PC-9 (cell line): ENCODE data around the gene ANKFY1. TPM values are rescaled to one million over a fixed set of nuclear protein-coding genes. Genes with fewer than 3 reads are reported as not detected.

Experiments
- BruUV-seq: library from RNA; stranded (reverse); fragments of 400-500 nt; replicated peaks from 2 replicates; lab custom pipeline; 2021; lab: Mats Ljungman, UMichigan
- CTCF ChIA-PET: fragments of 300-600 bp; sonication (Branson Sonifier 250); formaldehyde crosslinking; loops from one replicate; lab custom pipeline; 2022; ENCODE audit warnings: antibody characterized with exemption; lab: Charles Lee
- POLR2A ChIA-PET: fragments of 300-600 bp; sonication (Branson Sonifier 250); formaldehyde crosslinking; loops from one replicate; lab custom pipeline; 2022; ENCODE audit warnings: antibody characterized with exemption; ENCODE audit not compliant: unreplicated experiment; lab: Charles Lee
- DNase-seq, 2 experiments: peaks; one replicate each; pipeline versions ENCODE4 v3.0.0 to v3.0.0-alpha.2; 2015 to 2022; ENCODE audit warnings: mixed read lengths in 1 of 2
- H2AFZ ChIP-seq: fragments of 200-600 bp; sonication (generic); 2 replicates; pipeline ENCODE4 v1.8.1; 2017; ENCODE audit warnings: antibody characterized with exemption
- H3F3A ChIP-seq: fragments of 200-600 bp; sonication (generic); 2 replicates; pipeline ENCODE4 v1.8.1; 2017; ENCODE audit warnings: antibody characterized with exemption, mild to moderate bottlenecking, low read depth; ENCODE audit not compliant: insufficient read depth
- H3K27ac ChIP-seq: fragments of 200-600 bp; sonication (generic); 2 replicates; pipeline ENCODE4 v1.6.1; 2016; ENCODE audit warnings: mixed run types
- H3K27me3 ChIP-seq: fragments of 200-600 bp; sonication (generic); 2 replicates; pipeline ENCODE4 v1.6.1; 2016; ENCODE audit warnings: low read depth, mixed run types; ENCODE audit not compliant: insufficient read depth
- H3K36me3 ChIP-seq: fragments of 200-600 bp; sonication (generic); 2 replicates; pipeline ENCODE4 v1.6.1; 2016; ENCODE audit warnings: low read depth, mixed run types
- H3K4me1 ChIP-seq: fragments of 200-600 bp; sonication (generic); replicated peaks from 2 replicates; pipeline ENCODE4 v1.6.1; 2016; ENCODE audit warnings: mixed run types; ENCODE audit not compliant: insufficient read depth
- H3K4me2 ChIP-seq: fragments of 200-600 bp; sonication (generic); 2 replicates; pipeline ENCODE4 v1.6.1; 2017; ENCODE audit warnings: mixed run types
- H3K4me3 ChIP-seq: fragments of 200-600 bp; sonication (generic); 2 replicates; pipeline ENCODE4 v1.6.1; 2016; ENCODE audit warnings: mixed run types
- H3K79me2 ChIP-seq: fragments of 200-600 bp; sonication (generic); 2 replicates; pipeline ENCODE4 v1.6.1; 2017; ENCODE audit warnings: low read depth, mixed run types
- H3K9me2 ChIP-seq: fragments of 200-600 bp; sonication (generic); 2 replicates; pipeline ENCODE4 v1.8.1; 2017; ENCODE audit warnings: mild to moderate bottlenecking; ENCODE audit not compliant: insufficient read depth
- H3K9me3 ChIP-seq: fragments of 200-600 bp; sonication (generic); 2 replicates; pipeline ENCODE4 v1.8.1; 2016; ENCODE audit warnings: low read depth; ENCODE audit not compliant: insufficient read depth
- H4K20me1 ChIP-seq: fragments of 200-600 bp; sonication (generic); 2 replicates; pipeline ENCODE4 v1.8.1; 2017; ENCODE audit not compliant: insufficient read depth
- EZH2 ChIP-seq: fragments of 200-600 bp; sonication (generic); IDR thresholded peaks from 2 replicates; pipeline ENCODE4 v1.8.0; 2017; ENCODE audit warnings: antibody characterized with exemption, low read depth
- intact Hi-C: fragments of 100-400 bp; cut with micrococcal nuclease; formaldehyde crosslinking; loops from one replicate; pipeline ENCODE4 v1.10.0; 2022; ENCODE audit not compliant: unreplicated experiment
- total RNA-seq: library from RNA; stranded (reverse); gene quantifications from 2 replicates; pipeline ENCODE4 v1.2.3, GENCODE V29; 2021
- TF ChIP-seq, protein P1 (sequence below): fragments of 200-600 bp; sonication (generic); conservative IDR thresholded peaks from 2 replicates; pipeline ENCODE4 v1.6.1; 2017; ENCODE audit warnings: mixed run types, antibody characterized with exemption, mild to moderate bottlenecking, moderate library complexity

The ANKFY1 gene
- total RNA-seq, 1 experiment from 2014 or later: 63.9 TPM

GRCh38 chr17:4221899-4222659, 41.7 kb downstream of the ANKFY1 start:
- intact Hi-C loops: no loop called here
- POLR2A ChIA-PET: interaction anchor here (0.7 kb wide), 1 partner anchor 262 kb away, joined by 6 read pairs; no protein-coding TSS in a partner anchor

GRCh38 chr17:4221163-4221562, 42.6 kb downstream of the ANKFY1 start:
- TF ChIP-seq, protein P1, sequence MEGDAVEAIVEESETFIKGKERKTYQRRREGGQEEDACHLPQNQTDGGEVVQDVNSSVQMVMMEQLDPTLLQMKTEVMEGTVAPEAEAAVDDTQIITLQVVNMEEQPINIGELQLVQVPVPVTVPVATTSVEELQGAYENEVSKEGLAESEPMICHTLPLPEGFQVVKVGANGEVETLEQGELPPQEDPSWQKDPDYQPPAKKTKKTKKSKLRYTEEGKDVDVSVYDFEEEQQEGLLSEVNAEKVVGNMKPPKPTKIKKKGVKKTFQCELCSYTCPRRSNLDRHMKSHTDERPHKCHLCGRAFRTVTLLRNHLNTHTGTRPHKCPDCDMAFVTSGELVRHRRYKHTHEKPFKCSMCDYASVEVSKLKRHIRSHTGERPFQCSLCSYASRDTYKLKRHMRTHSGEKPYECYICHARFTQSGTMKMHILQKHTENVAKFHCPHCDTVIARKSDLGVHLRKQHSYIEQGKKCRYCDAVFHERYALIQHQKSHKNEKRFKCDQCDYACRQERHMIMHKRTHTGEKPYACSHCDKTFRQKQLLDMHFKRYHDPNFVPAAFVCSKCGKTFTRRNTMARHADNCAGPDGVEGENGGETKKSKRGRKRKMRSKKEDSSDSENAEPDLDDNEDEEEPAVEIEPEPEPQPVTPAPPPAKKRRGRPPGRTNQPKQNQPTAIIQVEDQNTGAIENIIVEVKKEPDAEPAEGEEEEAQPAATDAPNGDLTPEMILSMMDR: no peak
- TF ChIP-seq EZH2: no peak
- Histone ChIP-seq H3K79me2 (no peaks in the 10 kb centered on the region), H3K27me3 (no peaks in the 10 kb centered on the region), H3K4me3 (no peak overlapping the region), H4K20me1 (no peaks in the 10 kb centered on the region), H3K36me3 (peaks cover 3% of the 10 kb centered on the region; the same call in 1 of the 2 replicates), H3K9me3 (no peaks in the 10 kb centered on the region), H3K4me1 (no peaks in the 10 kb centered on the region), H3K9me2 (no peaks in the 10 kb centered on the region), H3K27ac (no peak overlapping the region), H3F3A (peaks cover 20% of the 10 kb centered on the region), H2AFZ (no peak overlapping the region), H3K4me2 (no peak overlapping the region)
- no TSS peak for BruUV-seq
- intact Hi-C loops: no loop called here
- DNase-seq: no peak
- ChIA-PET POLR2A (no interaction called here), CTCF (no interaction called here)

More at GRCh38 chr17:4221899-4222659, 41.7 kb downstream of the ANKFY1 start:
- H3K36me3 ChIP-seq: no peaks in the 10 kb centered on the region
- no peak overlapping the region for H3K4me2 ChIP-seq
- H3K9me2 ChIP-seq: no peaks in the 10 kb centered on the region
- no peaks in the 10 kb centered on the region for H4K20me1 ChIP-seq
- TF ChIP-seq EZH2: no peak
- TF ChIP-seq, protein P1: no peak
- no peak overlapping the region for H2AFZ ChIP-seq
- no peaks in the 10 kb centered on the region for H3K27me3 ChIP-seq
- H3K4me1 ChIP-seq: no peaks in the 10 kb centered on the region
- H3K27ac ChIP-seq: no peak overlapping the region
- H3K9me3 ChIP-seq: no peaks in the 10 kb centered on the region
- CTCF ChIA-PET: no interaction called here
- H3F3A ChIP-seq: peaks cover 12% of the 10 kb centered on the region; the same call in 1 of the 2 replicates
- H3K4me3 ChIP-seq: no peak overlapping the region
- H3K79me2 ChIP-seq: no peaks in the 10 kb centered on the region
- BruUV-seq: no TSS peak
- no peak for DNase-seq

DNA sequence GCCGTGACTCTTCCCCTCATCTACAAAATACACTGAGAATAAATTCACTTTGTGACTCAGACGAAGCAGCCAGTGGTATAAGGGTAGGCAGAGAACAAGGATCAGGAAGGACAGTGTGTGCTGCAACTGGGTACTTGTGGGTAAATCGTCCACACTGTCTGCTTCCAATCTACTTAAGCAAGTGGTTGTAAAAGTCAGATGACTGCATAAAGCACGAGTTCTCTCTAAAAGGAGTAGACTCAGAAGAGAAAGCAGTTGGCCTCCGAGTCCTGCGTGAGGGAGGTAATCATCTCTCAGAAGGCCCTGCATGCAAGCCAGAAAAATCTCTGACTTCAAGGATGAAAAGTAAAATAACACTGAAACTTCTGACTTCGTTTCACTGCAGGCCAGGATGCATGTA, 43.1 kb downstream of the ANKFY1 start:
- CTCF ChIA-PET: interaction anchor here (0.7 kb wide), 1 partner anchor 402 kb away, joined by 3 read pairs; no protein-coding TSS in a partner anchor
- H3K27ac ChIP-seq: no peak overlapping the region
- H3K4me2 ChIP-seq: no peak overlapping the region
- TF ChIP-seq, protein P1: no peak
- no peak for TF ChIP-seq EZH2
- H3K4me1 ChIP-seq: no peaks in the 10 kb centered on the region
- H2AFZ ChIP-seq: no peak overlapping the region
- POLR2A ChIA-PET: interaction anchor here (0.6 kb wide), 1 partner anchor 31 kb away, joined by 6 read pairs; no protein-coding TSS in a partner anchor
- 0 out of 2 replicates have a peak, but pooled peaks cover 2% of the 10 kb centered on the region for H4K20me1 ChIP-seq
- intact Hi-C loops: no loop called here
- no peaks in the 10 kb centered on the region for H3K9me3 ChIP-seq
- peaks cover 3% of the 10 kb centered on the region; the same call in 1 of the 2 replicates for H3K36me3 ChIP-seq
- H3K79me2 ChIP-seq: no peaks in the 10 kb centered on the region
- no peaks in the 10 kb centered on the region for H3K27me3 ChIP-seq
- H3F3A ChIP-seq: peaks cover 25% of the 10 kb centered on the region
- DNase-seq: no peak
- H3K4me3 ChIP-seq: no peak overlapping the region
- H3K9me2 ChIP-seq: no peaks in the 10 kb centered on the region
- no TSS peak for BruUV-seq
